Activated CD8-positive, alpha-beta memory T cell treated with anti-CD3 and anti-CD28 coated beads for 24 hours (primary cell): ENCODE results near the gene DHRS1.
A peak's percentile ranks its signal among the peaks of the same experiment; 100 is the strongest.

Experiments
- DNase-seq: peaks from one replicate; pipeline ENCODE4 v3.0.0-alpha.2; 2020

Gene DHRS1

DNA sequence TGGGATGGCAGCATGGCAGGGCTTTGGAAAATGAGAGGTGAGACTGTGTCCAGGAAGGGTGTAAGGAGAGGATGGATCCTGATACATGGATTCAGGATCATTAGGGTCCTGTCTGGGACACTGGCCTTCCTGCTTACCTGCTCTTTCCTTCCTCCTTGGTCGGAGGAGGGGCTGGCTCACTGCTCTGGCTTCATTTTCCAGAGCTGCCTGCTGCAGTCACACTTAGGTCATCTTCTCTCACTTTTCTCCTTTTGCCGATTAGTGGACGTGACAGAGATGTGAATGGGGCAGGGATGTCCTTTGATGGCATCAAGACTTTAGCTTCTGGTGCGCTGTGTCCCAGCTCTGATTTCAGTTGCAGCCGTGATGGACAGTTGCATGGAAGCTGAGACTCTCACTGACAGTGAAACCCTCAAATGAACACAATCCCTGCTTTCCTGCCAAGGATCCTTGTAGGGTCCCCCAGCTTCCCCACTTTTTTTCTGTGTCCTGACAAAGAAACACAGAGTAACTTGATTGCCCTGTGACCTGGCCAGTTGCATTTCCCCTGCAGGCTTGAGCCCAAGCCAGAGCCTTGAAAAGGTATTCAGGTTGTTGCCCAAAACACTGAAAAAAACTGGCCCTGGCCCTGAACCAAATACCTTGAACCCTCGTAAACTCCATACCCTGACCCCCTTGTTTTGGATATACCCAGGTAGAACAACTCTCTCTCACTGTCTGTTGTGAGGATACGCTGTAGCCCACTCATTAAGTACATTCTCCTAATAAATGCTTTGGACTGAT is 9.0 kb upstream of the DHRS1 start:
- no peak for DNase-seq

DNA sequence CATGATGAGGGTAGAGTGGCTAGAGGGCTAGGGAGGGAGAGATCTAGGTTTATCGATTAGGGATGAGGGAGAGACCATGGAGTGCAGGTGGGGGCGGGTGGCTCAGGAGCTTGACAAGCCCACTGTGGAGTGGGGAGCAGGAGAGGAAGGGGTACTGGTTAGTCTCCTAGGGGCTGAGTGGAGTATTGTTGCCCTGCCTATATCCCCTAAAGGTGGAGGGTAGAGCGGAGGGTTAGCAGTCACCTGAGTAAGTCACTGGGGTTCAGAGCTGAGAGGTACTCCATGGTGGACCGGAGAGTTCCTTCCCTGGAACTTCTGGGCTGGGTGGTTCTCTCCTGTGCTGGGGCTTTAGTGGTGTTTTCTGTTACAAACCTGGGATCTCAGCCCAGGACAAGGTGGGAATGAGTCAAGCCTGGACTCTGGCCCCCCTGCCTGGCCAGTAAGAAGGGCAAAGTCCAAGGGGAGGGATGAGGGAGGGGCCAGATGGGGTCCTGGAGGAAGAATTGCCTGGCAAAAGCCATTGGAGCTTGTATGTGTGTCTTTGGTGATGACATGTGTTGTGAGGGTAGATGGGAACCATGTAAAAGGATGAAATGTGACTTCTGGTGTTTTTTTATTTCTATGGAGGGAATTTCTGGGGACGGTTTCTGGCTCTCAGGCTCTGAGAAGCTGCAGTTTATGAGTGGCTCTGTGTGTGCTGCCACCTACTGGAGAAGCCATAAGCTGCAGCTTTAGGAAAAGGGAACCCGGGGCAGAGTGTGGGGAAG is 8.2 kb upstream of the DHRS1 start, which contains the start of gene CIDEB:
Gene CIDEB, minus strand, starts transcription at position 403 of the 767 bp plus-strand sequence. Its CDS starts 119 bp downstream, at position 284.
- peak; percentile 79 for DNase-seq

DNA sequence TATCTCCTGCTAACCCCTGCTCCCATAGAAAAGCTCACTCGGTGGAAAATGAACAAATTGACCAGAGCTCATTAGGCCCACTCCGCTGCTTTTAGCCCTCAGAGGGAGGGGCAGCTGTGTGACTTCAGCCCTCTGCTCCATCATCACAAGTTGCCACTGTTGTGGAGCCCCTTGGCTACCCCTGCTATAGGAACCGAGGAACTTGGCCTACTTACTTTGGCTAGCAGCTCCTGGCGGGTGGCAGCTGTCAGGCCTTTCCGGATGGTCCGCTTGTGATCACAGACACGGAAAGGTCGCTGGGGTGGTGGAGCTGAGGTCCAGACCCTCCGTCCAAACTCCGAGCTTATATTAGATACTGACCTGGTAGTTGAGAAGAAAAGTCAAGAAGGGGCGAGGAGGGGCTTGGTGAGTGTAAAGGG is 7.6 kb upstream of the DHRS1 start:
- DNase-seq = no peak

DNA sequence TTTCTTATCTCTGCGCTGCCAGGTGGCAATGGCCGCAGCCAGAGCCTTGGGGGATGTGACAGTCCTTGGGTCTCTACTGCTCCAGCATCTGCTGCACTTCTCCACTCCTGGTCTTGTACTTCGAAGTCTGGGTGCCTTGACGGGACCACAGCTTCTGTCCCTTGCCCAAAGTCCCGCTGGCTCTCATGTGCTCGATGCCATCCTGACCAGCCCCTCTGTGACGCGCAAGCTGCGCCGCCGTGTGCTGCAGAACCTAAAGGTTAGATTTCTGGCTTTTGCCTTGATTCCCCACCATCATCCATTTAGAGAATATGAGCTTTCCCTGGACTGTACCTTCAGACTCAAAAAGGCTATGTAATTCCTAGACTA is 4.4 kb upstream of the DHRS1 start:
- DNase-seq = no peak

DNA sequence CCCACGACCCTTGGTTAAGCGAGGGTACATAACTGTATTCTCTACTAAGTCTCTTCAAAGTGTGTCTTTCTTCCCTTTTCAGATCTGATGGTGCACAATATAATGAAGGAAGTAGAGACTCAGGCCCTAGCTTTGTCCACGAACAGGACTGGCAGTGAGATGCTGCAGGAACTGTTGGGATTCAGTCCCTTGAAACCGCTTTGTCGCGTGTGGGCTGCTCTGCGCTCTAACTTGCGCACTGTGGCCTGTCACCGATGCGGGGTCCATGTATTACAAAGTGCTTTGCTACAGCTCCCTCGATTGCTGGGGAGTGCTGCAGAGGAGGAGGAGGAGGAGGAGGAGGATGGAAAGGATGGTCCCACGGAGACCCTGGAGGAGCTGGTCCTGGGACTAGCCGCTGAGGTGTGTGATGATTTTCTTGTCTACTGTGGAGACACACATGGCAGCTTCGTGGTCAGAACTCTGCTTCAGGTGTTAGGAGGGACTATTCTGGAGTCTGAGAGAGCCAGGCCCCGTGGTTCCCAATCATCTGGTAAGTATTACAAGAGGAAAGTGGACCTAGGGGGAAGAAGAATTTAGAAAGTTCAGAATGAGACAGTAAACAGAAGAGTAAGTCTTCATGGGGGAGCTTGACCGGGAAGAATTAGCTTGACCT is 873 bp upstream of the DHRS1 start:
- no peak for DNase-seq

DNA sequence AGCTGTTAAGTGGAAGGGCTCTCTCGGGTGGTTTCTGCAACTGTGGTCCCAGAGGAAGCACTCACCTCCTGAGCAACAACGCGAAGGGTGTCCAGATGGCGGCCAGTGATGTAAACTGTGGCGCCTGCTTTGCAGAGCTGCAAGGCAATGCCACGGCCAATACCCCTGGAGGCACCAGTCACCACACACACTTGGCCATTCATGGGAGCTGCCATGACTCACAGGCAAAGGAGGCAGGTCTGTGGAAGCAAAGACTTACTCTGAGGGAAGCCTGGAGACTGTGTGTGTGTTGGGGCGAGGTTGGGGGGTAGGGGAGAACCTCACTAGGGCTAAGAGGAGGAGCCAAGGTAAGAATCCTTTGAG is 707 bp downstream of the DHRS1 start:
- no peak for DNase-seq

DNA sequence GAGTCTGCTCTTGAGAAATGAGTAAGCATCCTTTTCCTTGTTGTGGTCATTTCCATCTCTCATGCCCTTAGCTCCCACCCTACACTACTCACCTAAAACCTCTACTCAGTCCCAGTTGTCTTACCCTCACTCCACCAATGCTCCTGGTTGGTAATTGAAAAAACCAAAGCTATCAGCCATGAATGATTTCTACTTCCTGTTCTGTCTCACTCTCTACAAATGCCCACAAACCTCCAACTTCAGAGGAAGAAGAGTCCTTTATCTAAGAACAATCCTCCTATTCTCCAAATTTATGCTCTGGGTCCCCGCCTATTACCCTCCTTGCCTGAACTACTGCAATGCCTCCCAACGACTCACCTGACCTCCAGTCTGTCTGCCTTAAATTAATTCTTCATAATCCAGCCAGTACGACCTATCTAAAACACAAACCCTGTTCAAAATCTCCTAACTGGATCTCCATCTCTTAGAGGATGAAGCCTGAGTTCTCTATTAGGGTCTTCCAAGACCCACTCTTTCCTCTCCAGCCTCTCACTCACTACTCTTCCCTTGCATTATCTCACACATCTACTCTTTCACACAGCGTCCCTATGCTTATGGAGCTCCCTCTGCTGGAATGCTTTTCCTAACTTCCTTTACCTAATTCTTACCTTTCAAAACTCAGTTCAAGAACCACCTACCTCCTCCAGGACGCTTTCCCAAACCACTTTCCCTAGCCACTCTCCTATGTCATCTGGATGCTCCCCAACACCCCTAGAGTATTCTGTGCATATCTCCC is 2.2 kb downstream of the DHRS1 start:
- DNase-seq = no peak

DNA sequence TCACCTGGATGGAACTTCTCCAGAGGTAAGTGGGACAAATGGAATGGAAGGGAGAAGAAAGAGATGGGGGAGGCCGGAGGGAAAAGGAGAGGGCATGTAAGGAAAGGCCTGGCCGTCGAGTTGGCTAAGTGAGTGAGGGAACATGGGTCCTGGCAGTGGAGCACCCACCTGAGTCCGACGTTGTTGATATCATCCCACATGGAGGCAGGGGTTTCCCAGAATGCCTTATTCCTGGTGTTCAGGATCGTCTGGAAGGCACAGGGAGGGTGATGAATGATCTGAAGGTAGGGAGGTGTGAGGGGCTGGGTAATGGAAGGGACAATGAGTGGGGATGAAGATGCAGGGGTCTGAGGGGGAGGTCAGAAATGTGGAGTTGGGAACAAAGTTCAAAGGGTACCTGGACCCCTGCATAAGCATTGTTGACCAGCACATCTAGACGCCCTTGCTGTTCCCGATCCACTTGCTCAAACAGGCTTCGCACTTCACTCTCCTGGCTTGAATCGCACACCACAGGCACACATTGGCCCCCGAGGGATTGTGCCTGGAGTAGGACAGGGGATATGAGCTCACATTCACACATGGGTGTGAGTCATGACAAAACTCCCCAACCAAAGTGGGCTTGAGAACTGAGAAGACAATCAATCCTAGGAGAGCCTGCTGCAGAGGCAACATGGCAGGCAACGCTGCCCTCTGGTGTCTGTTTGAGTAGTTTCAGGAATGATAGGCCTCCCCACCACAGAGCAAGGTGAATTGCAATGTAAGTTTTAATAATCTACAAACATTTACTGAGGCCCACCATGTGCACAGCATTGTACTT is 3.0 kb downstream of the DHRS1 start:
- peak; percentile 81 for DNase-seq

DNA sequence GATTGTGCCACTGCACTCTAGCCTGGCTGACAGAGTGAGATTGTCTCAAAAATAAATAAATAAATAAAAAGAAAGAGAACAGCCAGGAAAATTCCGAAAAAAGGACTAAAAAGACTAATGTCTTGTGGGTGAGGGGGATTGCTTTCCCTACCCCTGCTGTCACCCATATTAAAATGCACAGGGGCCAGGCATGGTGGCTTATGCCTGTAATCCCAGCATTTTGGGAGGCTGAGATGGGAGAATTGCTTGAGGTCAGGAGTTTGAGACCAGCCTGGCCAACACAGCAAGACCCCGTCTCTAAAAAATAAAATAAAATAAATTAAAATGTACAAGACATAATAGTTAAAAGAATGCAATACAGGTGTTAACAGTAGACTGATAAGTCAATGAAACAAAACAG is 6.1 kb downstream of the DHRS1 start:
- no peak for DNase-seq

DNA sequence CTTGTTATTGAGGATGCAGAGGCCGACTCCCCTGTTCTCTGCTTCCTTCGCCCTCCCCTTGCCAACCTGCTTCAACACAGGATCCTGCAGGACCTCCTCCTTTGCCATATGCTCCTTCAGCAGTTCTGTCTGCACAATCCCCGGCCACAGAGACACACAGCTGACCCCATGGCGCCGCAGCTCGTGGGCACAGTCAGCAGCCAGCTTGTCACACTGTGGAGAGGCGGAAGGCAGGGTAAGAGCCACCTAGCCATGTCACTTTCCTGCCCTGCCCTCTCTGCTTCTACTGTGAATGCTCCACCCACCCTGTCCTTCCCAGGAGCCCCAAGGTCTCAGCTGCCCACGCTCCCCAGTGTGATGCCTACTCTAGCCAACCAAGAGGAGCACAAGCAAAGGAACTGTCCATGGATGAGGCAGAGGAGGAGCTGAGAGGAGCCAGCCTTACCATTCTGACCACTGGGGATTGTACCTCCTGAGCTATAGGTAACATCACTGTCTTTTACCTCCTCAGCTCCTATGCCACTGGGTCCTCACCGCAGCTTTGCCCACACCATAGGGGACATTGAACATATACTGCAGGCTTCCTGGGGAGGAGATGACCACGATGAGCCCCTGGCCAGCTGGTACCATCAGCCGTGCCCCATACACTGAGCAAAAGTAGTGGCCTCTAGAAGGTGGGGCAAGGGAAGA is 7.3 kb downstream of the DHRS1 start:
- no peak for DNase-seq

DNA sequence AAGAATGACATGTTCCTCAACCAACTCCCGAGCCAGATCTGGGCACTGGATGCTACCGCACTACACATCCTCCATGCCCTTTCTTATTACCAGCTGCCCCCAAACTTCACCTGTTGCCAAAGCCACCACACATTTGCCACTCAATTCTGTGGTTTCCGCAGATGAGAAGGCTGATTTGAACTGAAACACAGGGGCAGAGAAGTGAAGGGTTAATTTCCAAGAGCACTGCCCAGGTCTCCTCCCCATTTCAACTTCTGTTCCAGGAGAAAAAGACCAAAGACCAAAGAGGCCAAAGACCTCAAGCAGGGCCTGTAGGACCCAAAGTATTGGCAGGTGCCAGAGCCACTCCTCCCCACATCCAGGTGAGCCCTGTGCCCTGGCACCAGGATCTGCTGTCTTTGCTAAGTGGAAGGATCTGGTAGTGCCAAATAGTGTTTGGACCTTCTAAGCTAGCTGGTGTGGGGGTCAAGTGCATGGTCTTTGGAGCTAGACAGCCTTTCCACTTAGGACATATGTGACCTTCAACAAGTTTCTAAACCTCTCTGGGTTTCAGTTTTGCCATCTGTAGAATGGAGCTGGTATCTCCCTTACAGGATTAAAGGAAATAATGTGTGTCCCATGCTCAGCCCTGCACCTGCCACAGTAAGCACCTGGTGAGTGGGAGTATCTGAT is 8.0 kb downstream of the DHRS1 start:
- no peak for DNase-seq

DNA sequence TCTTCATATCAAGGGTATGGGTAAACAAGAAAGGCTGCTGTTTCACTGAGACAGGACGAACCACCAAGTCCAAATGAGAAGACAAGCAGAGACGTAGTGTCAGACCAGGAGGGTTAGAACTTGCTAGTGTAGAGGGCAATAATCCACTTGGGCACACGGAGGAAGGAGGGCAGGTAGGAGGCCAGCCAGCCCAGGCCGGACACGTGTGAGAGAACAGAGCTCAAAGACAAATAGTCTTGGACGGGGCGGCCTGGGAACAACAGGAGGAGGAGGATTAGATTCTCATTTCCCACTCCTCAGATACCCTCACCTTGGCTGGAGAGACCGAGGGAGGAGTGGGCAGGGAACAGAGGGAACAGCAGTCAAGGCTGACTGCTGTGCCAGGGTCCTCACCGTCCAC is 8.8 kb downstream of the DHRS1 start:
- no peak for DNase-seq

DNA sequence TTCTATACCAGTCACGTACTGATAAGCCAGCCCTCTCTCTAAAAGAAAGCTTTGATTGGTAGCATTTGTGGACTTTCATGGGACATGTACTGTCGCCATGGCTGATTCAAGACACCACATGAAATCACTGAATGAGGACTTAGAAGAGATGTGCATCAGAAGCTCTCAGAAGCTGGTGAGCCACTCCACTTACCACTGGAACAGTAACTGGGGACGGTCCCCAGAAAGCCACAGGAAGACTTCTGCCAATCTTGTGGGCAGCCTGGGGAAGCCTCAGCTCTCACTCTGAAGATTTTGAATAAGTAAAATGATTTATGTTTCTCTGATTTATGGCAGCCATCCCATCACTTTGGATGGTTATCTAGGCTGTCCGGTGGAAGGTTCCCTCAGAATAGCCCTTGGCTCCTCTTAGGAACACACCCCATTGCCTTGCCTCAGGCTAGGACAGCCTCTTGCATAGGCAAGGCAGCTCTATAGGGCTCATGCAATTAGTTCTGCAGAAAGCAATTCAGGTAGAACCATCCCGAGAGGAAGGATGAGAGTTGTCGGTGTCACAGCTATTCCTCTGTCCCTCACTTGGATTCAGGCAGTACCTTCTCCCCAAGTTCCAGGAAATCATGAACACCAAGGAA is 9.8 kb downstream of the DHRS1 start:
- peak; percentile 67 for DNase-seq

DNA sequence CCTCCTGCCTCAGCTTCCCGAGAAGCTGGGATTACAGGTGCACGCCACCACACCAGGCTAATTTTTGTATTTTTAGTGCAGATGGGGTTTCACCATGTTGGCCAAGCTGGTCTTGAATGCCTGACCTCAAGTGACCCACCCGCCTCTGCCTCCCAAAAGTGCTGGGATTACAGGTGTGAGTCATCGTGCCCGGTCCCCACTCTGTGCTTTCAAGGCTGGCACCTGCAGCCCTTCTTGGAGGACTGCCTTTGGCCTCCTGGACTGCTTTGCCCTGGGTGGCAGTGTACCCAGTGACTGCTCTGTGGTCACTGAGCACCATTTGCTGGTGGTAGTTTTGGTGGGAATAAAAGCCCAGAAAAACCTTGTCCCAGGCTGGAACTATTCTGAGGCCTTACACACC is 12.6 kb downstream of the DHRS1 start:
- no peak for DNase-seq

DNA sequence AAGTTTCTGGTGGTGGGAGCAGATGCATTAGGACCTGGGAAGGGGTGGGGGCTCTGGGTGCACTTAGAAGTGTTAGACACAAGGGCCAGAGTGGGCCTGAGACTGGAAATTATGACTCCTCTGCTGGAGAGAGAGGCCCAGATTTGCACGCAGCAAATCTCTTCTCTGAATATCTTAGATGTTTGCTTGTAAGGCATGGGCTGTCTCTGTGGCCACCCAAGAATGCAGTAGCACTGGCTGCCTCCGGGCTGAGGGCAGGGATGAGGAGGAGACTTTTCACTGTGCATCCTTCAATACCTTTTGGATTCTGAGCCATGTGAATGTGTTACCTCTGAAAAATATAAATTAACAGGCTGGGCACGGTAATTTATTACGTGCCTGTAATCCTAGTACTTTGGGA is 14.2 kb downstream of the DHRS1 start:
- DNase-seq = no peak

DNA sequence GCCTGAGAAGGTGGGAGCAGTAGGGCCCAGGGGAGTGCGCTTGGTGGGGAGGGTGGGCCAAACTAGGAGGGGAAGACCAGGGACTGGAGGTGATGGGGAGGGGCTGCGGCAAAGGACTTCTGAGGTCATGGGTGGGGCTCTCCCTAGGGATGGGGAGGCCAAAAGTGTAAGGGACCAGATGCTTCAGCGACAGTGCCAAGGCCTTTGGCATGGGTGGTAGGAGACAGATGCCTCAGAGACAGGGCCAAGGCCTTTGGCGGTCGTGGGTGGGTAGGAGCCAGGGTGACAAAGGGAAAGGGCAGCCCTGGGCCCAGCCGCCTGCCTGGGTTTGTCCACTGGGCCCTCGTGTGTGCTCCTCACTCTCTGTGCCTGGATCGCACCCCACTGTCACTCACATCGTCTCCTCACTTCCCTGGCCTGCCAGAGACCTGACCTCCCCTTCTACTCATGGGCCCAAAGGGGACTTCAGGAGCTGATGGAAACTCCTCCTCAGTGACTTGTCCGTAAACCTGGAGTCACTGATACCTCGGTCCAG is 15.0 kb downstream of the DHRS1 start:
- no peak for DNase-seq

DNA sequence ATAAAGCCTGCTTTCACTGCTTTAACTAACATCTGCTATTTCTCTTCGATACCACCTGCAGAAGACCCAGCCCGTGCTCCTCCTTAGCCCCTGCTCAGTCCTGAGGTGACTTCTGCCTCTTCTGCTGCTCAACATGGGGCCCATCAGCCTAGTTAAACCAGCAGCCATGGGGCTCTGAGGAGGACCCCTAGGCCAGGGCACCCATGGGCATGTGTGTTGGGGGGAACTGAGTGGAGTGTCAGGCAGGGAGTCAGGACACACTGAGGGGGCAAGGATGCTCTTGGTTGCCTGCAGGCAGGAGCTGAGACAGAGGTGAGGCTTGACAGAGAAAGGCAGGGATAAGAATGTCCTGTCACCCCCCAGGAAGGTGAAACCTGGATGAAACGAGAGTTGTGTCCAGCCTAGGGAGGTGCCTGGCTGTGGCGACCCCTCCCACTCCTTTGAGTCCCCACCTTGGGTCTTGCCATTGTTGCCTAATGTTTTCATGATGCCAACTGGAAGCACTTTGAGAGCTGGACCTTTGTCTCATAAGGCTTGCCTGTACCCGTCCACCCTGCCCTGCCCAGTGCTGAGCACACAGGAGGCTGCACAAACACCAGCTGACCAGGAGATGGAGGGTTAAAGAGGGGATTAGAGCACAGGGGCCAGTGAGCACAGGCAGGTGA is 15.7 kb downstream of the DHRS1 start:
- no peak for DNase-seq

DNA sequence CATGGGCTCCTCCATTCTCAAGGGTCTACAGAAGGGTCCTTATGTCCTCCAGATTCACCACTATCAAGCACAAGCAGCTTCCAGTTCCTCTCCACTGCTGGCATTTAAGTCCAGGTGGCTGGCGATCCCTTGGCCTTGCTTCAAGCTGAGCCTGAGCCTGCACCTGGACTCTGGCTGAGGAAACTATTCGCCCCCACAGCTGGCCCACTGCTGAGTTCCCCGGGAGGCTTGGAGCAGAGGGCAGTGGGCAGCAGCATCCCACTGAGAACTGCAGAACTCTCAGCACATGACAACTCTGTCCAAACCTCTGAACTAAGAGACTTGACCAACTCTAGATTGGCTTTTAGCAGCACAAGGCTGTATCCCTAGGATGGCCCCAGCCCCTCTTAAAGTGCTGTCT is 16.8 kb downstream of the DHRS1 start:
- no peak for DNase-seq

DNA sequence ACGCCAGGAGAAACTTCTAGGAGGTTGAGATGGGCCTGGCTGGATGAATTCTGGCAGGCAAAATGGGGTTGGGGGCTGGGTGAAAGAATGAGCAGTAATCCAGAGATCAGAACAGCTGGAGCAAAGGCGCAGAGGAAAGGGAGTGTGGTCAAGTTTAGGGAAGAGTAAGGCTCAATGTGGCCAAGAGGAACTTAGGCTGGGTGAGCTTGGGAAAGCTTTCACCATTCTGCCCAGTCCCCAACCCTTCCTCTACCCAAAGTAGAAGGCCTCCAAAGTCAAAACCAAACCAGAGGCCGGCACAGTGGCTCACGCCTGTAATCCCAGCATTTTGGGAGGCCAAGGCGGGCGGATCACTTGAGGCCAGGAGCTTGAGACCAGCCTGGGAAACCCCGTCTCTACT is 17.9 kb downstream of the DHRS1 start:
- DNase-seq = no peak
